H1 (cell line): ENCODE measurements around the gene CDYL2. TPM values are rescaled to one million over a fixed set of nuclear protein-coding genes. Genes with fewer than 3 reads are reported as not detected.

Source experiments
- CTCF ChIA-PET: fragments of 300-600 bp; sonication (Branson Sonifier 250); formaldehyde crosslinking; loops from one replicate; lab custom pipeline; 2021; ENCODE audit not compliant: partially characterized antibody; lab: Charles Lee
- POLR2A ChIA-PET: fragments of 300-600 bp; sonication (Branson Sonifier 250); formaldehyde crosslinking; loops from one replicate; lab custom pipeline; 2021; ENCODE audit warnings: inconsistent platforms; ENCODE audit not compliant: partially characterized antibody; lab: Charles Lee
- DNase-seq, 2 experiments: peaks; one replicate each; pipeline versions ENCODE4 v3.0.0 to v3.0.0-alpha.2; 2010 to 2022; ENCODE audit warnings: low spot score in 2 of 2, low read depth in 1 of 2, mixed read lengths in 1 of 2
- FAIRE-seq: peaks from 2 replicates; lab custom pipeline; 2011; peaks lifted over from hg19 to GRCh38; lab: Jason Lieb, UNC
- H2AFZ ChIP-seq: 2 replicates; pipeline ENCODE4 v1.8.1; 2012; ENCODE audit warnings: low read length, inconsistent platforms
- H2AK5ac ChIP-seq: 2 replicates; pipeline ENCODE4 v1.6.1; 2013; ENCODE audit warnings: low read depth, low read length
- H2BK120ac ChIP-seq: replicated peaks from 2 replicates; pipeline ENCODE3; 2013; ENCODE audit warnings: low read depth, low read length, inconsistent platforms
- H2BK12ac ChIP-seq: 2 replicates; pipeline ENCODE4 v1.6.1; 2013; ENCODE audit warnings: low read depth, low read length
- H2BK15ac ChIP-seq: 2 replicates; pipeline ENCODE4 v1.6.1; 2013; ENCODE audit warnings: low read length
- H2BK20ac ChIP-seq: 2 replicates; pipeline ENCODE4 v1.6.1; 2013; ENCODE audit warnings: low read length
- H2BK5ac ChIP-seq: 2 replicates; pipeline ENCODE4 v1.6.1; 2013; ENCODE audit warnings: low read depth, low read length
- H3K14ac ChIP-seq: 2 replicates; pipeline ENCODE4 v1.6.1; 2013; ENCODE audit warnings: inconsistent platforms; ENCODE audit not compliant: insufficient read length
- H3K18ac ChIP-seq: 2 replicates; pipeline ENCODE4 v1.6.1; 2013; ENCODE audit warnings: low read length; ENCODE audit errors: extremely low read depth
- H3K23ac ChIP-seq: 2 replicates; pipeline ENCODE4 v1.6.1; 2013; ENCODE audit warnings: inconsistent platforms; ENCODE audit not compliant: insufficient read length
- H3K23me2 ChIP-seq: 2 replicates; pipeline ENCODE4 v1.6.1; 2013; ENCODE audit warnings: low read depth, low read length
- H3K27ac ChIP-seq: 2 replicates; pipeline ENCODE4 v1.6.1; 2011; ENCODE audit warnings: low read depth, low read length, inconsistent platforms
- H3K27me3 ChIP-seq, 4 experiments: replicated peaks in 1 of 4; 1 replicate in 1 of 4; 2 replicates in 3 of 4; pipeline versions ENCODE4 v1.6.1 to v1.8.1; 2011 to 2013; ENCODE audit warnings: low read length in 3 of 4, mild to moderate bottlenecking in 3 of 4, inconsistent platforms in 2 of 4, mixed read lengths in 2 of 4, moderate library complexity in 1 of 4; ENCODE audit not compliant: control insufficient read depth in 3 of 4, insufficient read depth in 3 of 4; ENCODE audit errors: extremely low read depth in 1 of 4
- H3K36me3 ChIP-seq, 4 experiments: 2 replicates each; pipeline versions ENCODE4 v1.6.1 to v1.8.1; 2011 to 2013; ENCODE audit warnings: mild to moderate bottlenecking in 4 of 4, low read length in 3 of 4, moderate library complexity in 2 of 4, control low read depth in 1 of 4, inconsistent platforms in 1 of 4; ENCODE audit not compliant: insufficient read depth in 4 of 4, control insufficient read depth in 2 of 4
- H3K4ac ChIP-seq: replicated peaks from 2 replicates; pipeline ENCODE3; 2013; ENCODE audit warnings: low read length, low read depth, mixed read lengths, inconsistent platforms; ENCODE audit not compliant: insufficient read length
- H3K4me1 ChIP-seq, 4 experiments: replicated peaks in 1 of 4; 1 replicate in 1 of 4; 2 replicates in 3 of 4; pipeline versions ENCODE4 v1.6.1 to v1.8.1; 2011 to 2013; ENCODE audit warnings: low read length in 3 of 4, inconsistent platforms in 2 of 4, mixed read lengths in 1 of 4; ENCODE audit not compliant: insufficient read depth in 4 of 4, control insufficient read depth in 3 of 4
- H3K4me2 ChIP-seq, 2 experiments: 2 replicates each; pipeline versions ENCODE4 v1.6.1 to v1.8.1; 2011 to 2013; ENCODE audit warnings: low read depth in 2 of 2, low read length in 2 of 2, control low read depth in 1 of 2, inconsistent platforms in 1 of 2, mild to moderate bottlenecking in 1 of 2; ENCODE audit not compliant: insufficient read depth in 1 of 2
- H3K4me3 ChIP-seq, 4 experiments: fragments of 200-600, 300-600 bp in 1 of 4; sonication (generic), shearing (Covaris generic), sonication (Bioruptor Twin) in 1 of 4; 2 replicates each; pipeline versions ENCODE4 v1.5.1 to v1.8.1; 2011 to 2016; ENCODE audit warnings: low read length in 4 of 4, low read depth in 3 of 4, control low read depth in 2 of 4, inconsistent platforms in 2 of 4, mild to moderate bottlenecking in 2 of 4, mixed read lengths in 1 of 4, moderate library complexity in 1 of 4; ENCODE audit not compliant: insufficient read depth in 2 of 4; ENCODE audit errors: extremely low read depth in 1 of 4
- H3K56ac ChIP-seq: replicated peaks from 2 replicates; pipeline ENCODE3; 2013; ENCODE audit warnings: low read depth, mild to moderate bottlenecking, mixed read lengths, low read length, inconsistent platforms; ENCODE audit not compliant: insufficient read length
- H3K79me1 ChIP-seq: 2 replicates; pipeline ENCODE4 v1.6.1; 2013; ENCODE audit warnings: low read depth, low read length, control low read depth
- H3K79me2 ChIP-seq, 2 experiments: 2 replicates each; pipeline versions ENCODE4 v1.6.1 to v1.8.1; 2012 to 2013; ENCODE audit warnings: low read length in 2 of 2, mild to moderate bottlenecking in 2 of 2, inconsistent platforms in 1 of 2; ENCODE audit not compliant: insufficient read depth in 2 of 2, control insufficient read depth in 1 of 2
- H3K9ac ChIP-seq, 4 experiments: replicated peaks in 1 of 4; 1 replicate in 1 of 4; 2 replicates in 3 of 4; pipeline versions ENCODE4 v1.6.1 to v1.8.1; 2011 to 2013; ENCODE audit warnings: low read depth in 3 of 4, low read length in 3 of 4, control low read depth in 2 of 4, mild to moderate bottlenecking in 2 of 4, moderate library complexity in 2 of 4, inconsistent platforms in 1 of 4; ENCODE audit errors: extremely low read depth in 1 of 4
- H3K9me3 ChIP-seq, 2 experiments: 2 replicates each; pipeline versions ENCODE4 v1.6.1 to v1.8.1; 2012 to 2013; ENCODE audit warnings: mild to moderate bottlenecking in 2 of 2, moderate library complexity in 2 of 2, control low read depth in 1 of 2, inconsistent platforms in 1 of 2, low read depth in 1 of 2, low read length in 1 of 2, mixed read lengths in 1 of 2; ENCODE audit not compliant: insufficient read depth in 2 of 2
- H4K20me1 ChIP-seq, 2 experiments: replicated peaks in 1 of 2; 2 replicates each; pipeline versions ENCODE3 to v1.8.1; 2011 to 2013; ENCODE audit warnings: inconsistent platforms in 2 of 2, low read length in 2 of 2, mild to moderate bottlenecking in 1 of 2; ENCODE audit not compliant: insufficient read depth in 2 of 2, control insufficient read depth in 1 of 2
- H4K5ac ChIP-seq: 2 replicates; pipeline ENCODE4 v1.6.1; 2013; ENCODE audit warnings: low read length, low read depth, mixed read lengths, inconsistent platforms; ENCODE audit not compliant: insufficient read length
- H4K8ac ChIP-seq: 2 replicates; pipeline ENCODE4 v1.8.0; 2013; ENCODE audit warnings: mild to moderate bottlenecking, moderate library complexity, low read length, inconsistent platforms; ENCODE audit not compliant: insufficient read depth; ENCODE audit errors: extremely low read depth
- H4K91ac ChIP-seq: replicated peaks from 2 replicates; pipeline ENCODE3; 2013; ENCODE audit warnings: low read length, mixed read lengths, inconsistent platforms; ENCODE audit not compliant: insufficient read length
- BCL11A ChIP-seq, 2 experiments: IDR thresholded peaks; one replicate each; pipeline ENCODE4 v1.6.1; 2011; ENCODE audit warnings: low read depth in 2 of 2, low read length in 2 of 2, mild to moderate bottlenecking in 2 of 2
- BRCA1 ChIP-seq: IDR thresholded peaks from 2 replicates; pipeline ENCODE4 v1.6.1; 2012; ENCODE audit warnings: low read depth, low read length, improper control_type of control experiment
- CBX8 ChIP-seq: fragments of 300-800, 300-1000 bp; sonication (generic); IDR thresholded peaks from 2 replicates; pipeline ENCODE4 v1.7.1; 2016; ENCODE audit warnings: low read depth, low read length, borderline replicate concordance
- CHD2 ChIP-seq: IDR thresholded peaks from 2 replicates; pipeline ENCODE4 v1.6.1; 2012; ENCODE audit warnings: low read length, improper control_type of control experiment
- CTBP2 ChIP-seq: IDR thresholded peaks from 2 replicates; pipeline ENCODE4 v1.7.0; 2011; ENCODE audit warnings: borderline replicate concordance, mild to moderate bottlenecking, moderate library complexity, mixed read lengths, low read length; ENCODE audit not compliant: insufficient read depth, insufficient read length
- EGR1 ChIP-seq: IDR thresholded peaks from 2 replicates; pipeline ENCODE4 v1.6.1; 2011; ENCODE audit warnings: low read depth, low read length, borderline replicate concordance
- GABPA ChIP-seq: IDR thresholded peaks from 2 replicates; pipeline ENCODE4 v1.6.1; 2011; ENCODE audit warnings: mild to moderate bottlenecking, low read length, moderate library complexity, borderline replicate concordance; ENCODE audit not compliant: insufficient read depth
- JUN ChIP-seq: IDR thresholded peaks from 2 replicates; pipeline ENCODE4 v1.6.1; 2011; ENCODE audit warnings: low read depth, mild to moderate bottlenecking, improper control_type of control experiment, low read length
- JUND ChIP-seq: IDR thresholded peaks from 2 replicates; pipeline ENCODE4 v1.6.1; 2011; ENCODE audit warnings: mild to moderate bottlenecking, improper control_type of control experiment, low read length
- KDM1A ChIP-seq: fragments of 200-600, 300-600 bp; sonication (generic); IDR thresholded peaks from 2 replicates; pipeline ENCODE4 v1.7.1; 2016; ENCODE audit warnings: mild to moderate bottlenecking, low read length, borderline replicate concordance
- PHF8 ChIP-seq: fragments of 200-600 bp; sonication (generic); conservative IDR thresholded peaks from 2 replicates; pipeline ENCODE4 v1.7.1; 2012; ENCODE audit warnings: low read depth, mild to moderate bottlenecking, inconsistent platforms, low read length, moderate library complexity
- POU5F1 ChIP-seq: IDR thresholded peaks from 2 replicates; pipeline ENCODE4 v1.6.1; 2011; ENCODE audit warnings: low read depth, mild to moderate bottlenecking, low read length, moderate library complexity
- SIRT6 ChIP-seq: IDR thresholded peaks from one replicate; pipeline ENCODE4 v1.7.1; 2012; ENCODE audit warnings: low read length, inconsistent platforms
- SP4 ChIP-seq: IDR thresholded peaks from 2 replicates; pipeline ENCODE4 v1.6.1; 2012; ENCODE audit warnings: low read length, inconsistent platforms
- TBP ChIP-seq: IDR thresholded peaks from 2 replicates; pipeline ENCODE4 v1.6.1; 2011; ENCODE audit warnings: low read depth, low read length, improper control_type of control experiment
- TCF12 ChIP-seq: IDR thresholded peaks from 2 replicates; pipeline ENCODE4 v1.6.1; 2011; ENCODE audit warnings: low read depth, mild to moderate bottlenecking, low read length
- WGBS, 2 experiments: shearing (Covaris generic) in 1 of 2; methylation state at CpG; one replicate each; pipeline versions ENCODE4 v1.1.6 to v1.1.7; 2013 to 2015; ENCODE audit warnings: low lambda C conversion rate in 2 of 2, mixed read lengths in 2 of 2, inconsistent platforms in 1 of 2, low coverage in 1 of 2, missing lambda C conversion rate in 1 of 2; ENCODE audit not compliant: insufficient replicate concordance in 2 of 2, insufficient coverage in 1 of 2, insufficient read length in 1 of 2; ENCODE audit errors: extremely low coverage in 1 of 2, missing lambda C conversion rate in 1 of 2; 5-methylcytosine and 5-hydroxymethylcytosine counted together
- polyA plus RNA-seq, 7 experiments: library from polyadenylated mRNA; depleted of rRNA in 3 of 7; stranded (reverse) in 5 of 7; unstranded in 2 of 7; fragments of >200 nt in 5 of 7; fragments of 200-250 nt in 2 of 7; gene quantifications; 1 replicate in 5 of 7; 2 replicates in 1 of 7; 4 replicates in 1 of 7; pipeline versions ENCODE4 v1.2.1 to v1.2.3, GENCODE V29; 2011 to 2013; ENCODE audit warnings: missing spikeins in 2 of 7, mixed read lengths in 2 of 7
- total RNA-seq: library from RNA; stranded (reverse); fragmentation: NEBNext Ultra II Directional; extraction: Animal tissue kit (Norgen Biotek cat#: 25700); gene quantifications from 2 replicates; pipeline ENCODE4 v1.2.1, GENCODE V29; 2021

Gene CDYL2
- total and polyA plus RNA-seq, 2 of the 8 experiments (the other 6 are each of a cell fraction or from before 2014, with no cell fraction given) = 0.33 to 5.3 TPM

GRCh38 chr16:80667251-80667560 lies 137.2 kb downstream of the CDYL2 start:
- no peak overlapping the region for H3K4me3 ChIP-seq
- no peak overlapping the region for H2BK5ac ChIP-seq
- H3K23me2 ChIP-seq = no peaks in the 10 kb centered on the region
- H4K91ac ChIP-seq = no peak overlapping the region
- no peaks in the 10 kb centered on the region for H3K27me3 ChIP-seq
- H3K56ac ChIP-seq = no peak overlapping the region
- no peak overlapping the region for H2AFZ ChIP-seq
- no peaks in the 10 kb centered on the region for H4K20me1 ChIP-seq
- 95% methylated on average over 4 of the region's 4 CpGs; no CpG with 5 or more reads in 1 of the 2 experiments for WGBS, 2 experiments
- no peak overlapping the region for H4K8ac ChIP-seq
- H3K36me3 ChIP-seq = no peaks in the 10 kb centered on the region
- ChIA-PET POLR2A (no interaction called here), CTCF (interaction anchor here (0.5 kb wide), 1 partner anchor 1297 kb away, joined by 3 read pairs; no protein-coding TSS in a partner anchor)
- no peak overlapping the region for H2BK15ac ChIP-seq
- H2BK20ac ChIP-seq = no peak overlapping the region
- no peak overlapping the region for H3K14ac ChIP-seq
- 0 out of 2 replicates have a peak overlapping the region, but pooled peaks have one; percentile 17 for H2BK12ac ChIP-seq
- H3K9me3 ChIP-seq = peaks cover 21 to 43% of the 10 kb centered on the region in 2 experiments; a peak in 3 of 4 replicates
- 0 out of 2 replicates have a peak overlapping the region, but pooled peaks have one; percentile 53 for H2AK5ac ChIP-seq
- no peak overlapping the region for H3K27ac ChIP-seq
- no peak overlapping the region; a peak in 2 of 4 replicates for H3K4me2 ChIP-seq
- H3K23ac ChIP-seq = no peak overlapping the region
- no peaks in the 10 kb centered on the region for H3K79me2 ChIP-seq
- FAIRE-seq (no peak), DNase-seq (no peak)
- peaks cover 0 to 2% (median 0%) of the 10 kb centered on the region in 4 experiments; a peak in 2 of 7 replicates for H3K4me1 ChIP-seq
- H3K18ac ChIP-seq = no peak overlapping the region
- H3K4ac ChIP-seq = no peak overlapping the region
- H3K79me1 ChIP-seq = no peaks in the 10 kb centered on the region
- H4K5ac ChIP-seq = no peak overlapping the region
- H2BK120ac ChIP-seq = no peak overlapping the region
- no peak overlapping the region for H3K9ac ChIP-seq
- TF ChIP-seq CTBP2 (no peak), TCF12 (no peak), SP4 (no peak), JUND (no peak), JUN (no peak), GABPA (no peak), TBP (no peak), BCL11A (IDR thresholded peaks at IDR 0.05; ENCODE audit: low read depth in 2 of 2, low read length in 2 of 2) (no peak), CBX8 (no peak), POU5F1 (no peak), KDM1A (no peak), SIRT6 (no peak), CHD2 (no peak), EGR1 (no peak), BRCA1 (no peak), PHF8 (no peak)
